Psoas muscle (tissue), 8 donors: ENCODE data around the gene SRD5A3. TPM values are rescaled to one million over a fixed set of nuclear protein-coding genes. Genes with fewer than 3 reads are reported as not detected.

Experiments
- ATAC-seq, 4 donors: fragments of 200-7000 bp; cut with Tn5 transposase; one replicate each; pipeline ENCODE4 v1.9.1; 2020; ENCODE audit warnings: moderate library complexity in 3 of 4, mild to moderate bottlenecking in 2 of 4
- DNase-seq, 2 donors: peaks; one replicate each; pipeline ENCODE4 v3.0.0-alpha.2; 2020
- H3K27ac ChIP-seq: fragments of 200-600 bp; one replicate; pipeline ENCODE4 v1.8.0; 2022
- H3K27me3 ChIP-seq, 3 donors: fragments of 200-600 bp in 1 of 3; one replicate each; pipeline versions ENCODE4 v1.6.1 to v1.8.0; 2013 to 2022; ENCODE audit warnings: low read length in 2 of 3, mild to moderate bottlenecking in 2 of 3, moderate library complexity in 1 of 3; ENCODE audit not compliant: insufficient read depth in 3 of 3
- H3K36me3 ChIP-seq, 2 donors: fragments of 200-600 bp in 1 of 2; one replicate each; pipeline versions ENCODE4 v1.6.1 to v1.8.0; 2013 to 2022; ENCODE audit warnings: low read depth in 1 of 2, mild to moderate bottlenecking in 1 of 2, moderate library complexity in 1 of 2; ENCODE audit not compliant: insufficient read depth in 1 of 2
- H3K4me1 ChIP-seq: fragments of 200-600 bp; one replicate; pipeline ENCODE4 v1.8.0; 2022
- H3K4me3 ChIP-seq: fragments of 200-600 bp; one replicate; pipeline ENCODE4 v1.8.0; 2022; ENCODE audit warnings: mild to moderate bottlenecking
- H3K9me3 ChIP-seq: fragments of 200-600 bp; one replicate; pipeline ENCODE4 v1.8.0; 2022
- WGBS, 3 donors: extraction: QIAGEN DNeasy Blood & Tissue Kit; methylation state at CpG; one replicate each; pipeline versions ENCODE4 v1.1.6 to v1.1.7; 2013; 5-methylcytosine and 5-hydroxymethylcytosine counted together
- intact Hi-C, 2 donors: fragments of 100-400 bp; cut with DNase I; formaldehyde crosslinking; loops; one replicate each; pipeline versions ENCODE4 v1.11.0 to v1.14.2; 2022
- long read RNA-seq, 2 donors: library from polyadenylated mRNA; unstranded; transcript quantifications; one replicate each; pipeline ENCODE4 v2.0.0, GENCODE V29; 2021
- polyA plus RNA-seq, 3 donors: library from polyadenylated mRNA; stranded (reverse); fragments of 200-250 nt; gene quantifications; one replicate each; pipeline ENCODE4 v1.2.3, GENCODE V29; 2013
- total RNA-seq, 4 donors: library from RNA; stranded (reverse); fragmentation: NEBNext Ultra II Directional in 2 of 4; extraction: Animal tissue kit (Norgen Biotek cat#: 25700) in 2 of 4; gene quantifications; one replicate each; pipeline versions ENCODE4 v1.2.1 to v1.2.4, GENCODE V29; 2021 to 2023
- TF ChIP-seq, protein P1 (sequence below): fragments of 200-600 bp; IDR thresholded peaks from one replicate; pipeline ENCODE4 v1.8.0; 2022; ENCODE audit warnings: antibody characterized with exemption
- donor health status: healthy with polysubstance abuse.
- donor health status: DM: no; HTN: no; CAD: no; lungs with moderate emphysema.
- donor health status: Bipolar disorder and iron deficiency.
- donor health status: healthy.
- donor health status: DM: yes; HTN: yes; CAD: no.
- donor health status: DM: no; HTN: no; CAD: no.
- donor health status: DM: no; HTN: no; CAD: no.
- donor health status: DM: yes; HTN: yes; CAD: no.

The SRD5A3 gene
- 1 to 10 TPM; 4.0 to 8.6 (median 6.4) TPM for total RNA-seq
- polyA plus RNA-seq: 1 to 10 TPM; 2.1 to 3.2 (median 3.1) TPM
- long read RNA-seq, donor 1, full-length matches to known transcripts: 5 of 6 reads
- long read RNA-seq, donor 1, partial matches to known transcripts: 0 of 6 reads
- long read RNA-seq, donor 1, other reads (novel, unspliced or antisense): 1 of 6 reads
- long read RNA-seq, donor 2, full-length matches to known transcripts: 8 of 12 reads
- long read RNA-seq, donor 2, partial matches to known transcripts: 0 of 12 reads
- long read RNA-seq, donor 2, other reads (novel, unspliced or antisense): 4 of 12 reads

DNA sequence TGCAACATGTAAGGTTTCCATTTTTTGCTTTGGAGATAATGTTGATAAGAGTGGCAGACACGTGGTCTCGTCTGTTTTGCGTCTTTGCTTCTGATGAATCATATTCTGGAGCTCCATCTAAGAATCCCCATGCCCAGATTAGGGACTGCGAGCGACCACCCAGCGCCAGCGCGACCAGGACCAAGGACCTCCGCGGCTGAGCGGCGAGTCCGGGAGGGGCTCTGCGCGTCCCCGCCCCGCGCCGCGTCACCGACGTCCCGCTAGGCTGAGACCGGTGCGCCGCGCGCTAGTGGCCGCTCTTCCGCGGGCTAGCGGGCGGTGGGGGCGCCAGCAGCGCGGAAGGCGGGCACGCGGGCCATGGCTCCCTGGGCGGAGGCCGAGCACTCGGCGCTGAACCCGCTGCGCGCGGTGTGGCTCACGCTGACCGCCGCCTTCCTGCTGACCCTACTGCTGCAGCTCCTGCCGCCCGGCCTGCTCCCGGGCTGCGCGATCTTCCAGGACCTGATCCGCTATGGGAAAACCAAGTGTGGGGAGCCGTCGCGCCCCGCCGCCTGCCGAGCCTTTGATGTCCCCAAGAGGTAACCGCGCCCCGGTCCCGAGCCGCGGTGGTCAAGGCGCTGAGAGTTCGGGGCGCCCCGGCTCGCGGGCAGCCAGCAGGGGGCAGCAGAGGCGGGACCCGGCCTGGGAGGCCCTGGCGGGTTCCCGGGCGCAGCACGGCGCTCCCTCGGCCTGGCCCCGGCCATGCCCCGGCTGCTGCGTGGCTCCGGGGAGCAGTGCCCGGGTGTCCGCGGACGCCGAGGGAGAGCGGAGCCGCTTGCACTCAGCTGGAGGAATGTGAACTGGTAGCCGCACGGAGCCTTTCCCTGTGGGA lies at the start of gene SRD5A3:
Gene SRD5A3 (plus strand): TSS at position 263 of the 871 bp plus-strand sequence. CDS start 95 bp downstream, at position 358.
- H3K4me3 ChIP-seq: peak within 1 kb of the TSS; percentile 75
- TF ChIP-seq, protein P1, sequence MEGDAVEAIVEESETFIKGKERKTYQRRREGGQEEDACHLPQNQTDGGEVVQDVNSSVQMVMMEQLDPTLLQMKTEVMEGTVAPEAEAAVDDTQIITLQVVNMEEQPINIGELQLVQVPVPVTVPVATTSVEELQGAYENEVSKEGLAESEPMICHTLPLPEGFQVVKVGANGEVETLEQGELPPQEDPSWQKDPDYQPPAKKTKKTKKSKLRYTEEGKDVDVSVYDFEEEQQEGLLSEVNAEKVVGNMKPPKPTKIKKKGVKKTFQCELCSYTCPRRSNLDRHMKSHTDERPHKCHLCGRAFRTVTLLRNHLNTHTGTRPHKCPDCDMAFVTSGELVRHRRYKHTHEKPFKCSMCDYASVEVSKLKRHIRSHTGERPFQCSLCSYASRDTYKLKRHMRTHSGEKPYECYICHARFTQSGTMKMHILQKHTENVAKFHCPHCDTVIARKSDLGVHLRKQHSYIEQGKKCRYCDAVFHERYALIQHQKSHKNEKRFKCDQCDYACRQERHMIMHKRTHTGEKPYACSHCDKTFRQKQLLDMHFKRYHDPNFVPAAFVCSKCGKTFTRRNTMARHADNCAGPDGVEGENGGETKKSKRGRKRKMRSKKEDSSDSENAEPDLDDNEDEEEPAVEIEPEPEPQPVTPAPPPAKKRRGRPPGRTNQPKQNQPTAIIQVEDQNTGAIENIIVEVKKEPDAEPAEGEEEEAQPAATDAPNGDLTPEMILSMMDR: peak; percentile 98
- H3K9me3 ChIP-seq: no peaks in the 10 kb centered on the region
- peak; percentile 96 to 98 (median 97) for ATAC-seq
- peak within 1 kb of the TSS; percentile 93 for H3K27ac ChIP-seq
- 0 to 1% (median 1%) methylated on average over 74 to 95 of the region's 95 CpGs for WGBS, 3 donors
- no peaks in the 10 kb centered on the region for H3K36me3 ChIP-seq
- H3K27me3 ChIP-seq: no peaks in the 10 kb centered on the region
- peak; percentile 89 to 93 for DNase-seq
- intact Hi-C loops: loop anchor here (2.0 to 10.0 kb wide), 5 partner anchors 49 to 509 kb away; partner anchors contain the start of genes CLOCK (in 1 of the 2), EXOC1 (in 1 of the 2) and TMEM165 (in 1 of the 2)
- peaks cover 20% of the 10 kb centered on the region for H3K4me1 ChIP-seq

DNA sequence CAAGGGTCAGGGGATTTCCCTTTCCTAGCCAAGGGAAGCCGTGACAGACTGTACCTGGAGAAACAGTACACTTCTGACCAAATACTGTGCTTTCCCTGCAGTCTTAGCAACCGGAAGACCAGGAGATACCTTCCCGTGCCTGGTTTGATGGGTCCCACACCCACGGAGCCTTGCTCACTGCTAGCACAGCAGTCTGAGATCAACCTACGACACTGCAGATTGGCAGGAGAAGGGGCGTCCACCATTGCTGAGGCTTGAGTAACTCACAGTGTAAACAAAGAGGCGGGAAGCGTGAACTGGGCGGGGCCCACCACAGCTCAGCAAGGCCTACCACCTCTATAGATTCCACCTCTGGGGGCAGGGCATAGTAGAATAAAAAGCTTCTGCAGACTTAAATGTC lies 48.7 kb upstream of the SRD5A3 start:
- Histone ChIP-seq H3K4me1 (no peaks in the 10 kb centered on the region), H3K27me3 (no peaks in the 10 kb centered on the region), H3K27ac (no peak overlapping the region), H3K36me3 (no peaks in the 10 kb centered on the region), H3K9me3 (no peaks in the 10 kb centered on the region), H3K4me3 (no peak overlapping the region)
- DNase-seq: no peak
- TF ChIP-seq, protein P1: no peak
- ATAC-seq: no peak
- intact Hi-C loops: no loop called here
- WGBS, 3 donors: 95 to 96% (median 96%) methylated on average over 9 of the region's 9 CpGs

DNA sequence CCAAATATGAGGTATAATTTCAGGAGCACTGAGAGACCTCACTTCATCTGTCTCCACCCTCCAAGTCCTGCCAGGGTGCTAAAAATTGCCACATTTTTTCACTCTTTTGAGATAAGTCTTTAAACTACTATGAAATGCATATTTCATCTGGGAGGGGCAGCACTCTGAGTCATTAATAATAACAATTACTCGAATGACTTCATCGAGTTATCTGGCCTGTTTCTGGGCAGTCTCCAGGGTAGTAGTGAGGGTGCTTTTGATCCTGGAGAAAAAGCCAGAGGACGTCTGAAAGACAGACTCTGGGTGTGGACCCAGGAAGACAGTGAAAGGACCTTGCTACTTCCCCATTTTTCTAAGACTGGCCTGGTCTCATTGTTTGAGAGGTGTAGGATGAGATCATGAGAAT lies 42.3 kb upstream of the SRD5A3 start:
- 42 to 53% (median 43%) methylated on average over 3 of the region's 3 CpGs for WGBS, 3 donors
- H3K9me3 ChIP-seq: no peaks in the 10 kb centered on the region
- H3K4me1 ChIP-seq: no peaks in the 10 kb centered on the region
- no peaks in the 10 kb centered on the region for H3K36me3 ChIP-seq
- no peak for DNase-seq
- intact Hi-C loops: no loop called here
- peak in 1 of 4 donors; percentile 23 for ATAC-seq
- TF ChIP-seq, protein P1: no peak
- H3K27me3 ChIP-seq: no peaks in the 10 kb centered on the region
- no peak overlapping the region for H3K4me3 ChIP-seq
- no peak overlapping the region for H3K27ac ChIP-seq

DNA sequence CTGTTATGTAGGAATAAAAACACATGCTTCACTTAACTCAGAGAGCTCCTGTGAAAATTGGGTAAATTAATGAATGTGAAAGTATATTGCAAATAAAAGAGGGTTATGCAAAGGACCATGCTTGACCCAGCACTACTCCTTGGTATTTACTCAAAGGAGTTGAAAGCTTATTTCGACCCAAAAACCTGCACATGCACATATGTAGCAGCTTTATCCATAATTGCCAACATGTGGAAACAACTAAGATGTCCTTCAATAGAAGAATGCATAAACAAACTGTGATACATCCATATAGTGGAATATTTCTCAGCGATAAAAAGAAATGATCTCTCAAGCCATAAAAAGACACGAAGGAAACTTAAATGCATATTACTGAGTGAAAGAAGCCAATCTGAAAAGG lies 41.7 kb upstream of the SRD5A3 start:
- no peaks in the 10 kb centered on the region for H3K27me3 ChIP-seq
- H3K27ac ChIP-seq: no peak overlapping the region
- no peak for ATAC-seq
- 87 to 91% (median 90%) methylated on average over 3 of the region's 3 CpGs for WGBS, 3 donors
- intact Hi-C loops: no loop called here
- no peaks in the 10 kb centered on the region for H3K4me1 ChIP-seq
- no peak overlapping the region for H3K4me3 ChIP-seq
- H3K36me3 ChIP-seq: no peaks in the 10 kb centered on the region
- H3K9me3 ChIP-seq: no peaks in the 10 kb centered on the region
- TF ChIP-seq, protein P1: no peak
- DNase-seq: no peak
